ENCODE results near the gene LTBR. TPM values are rescaled to one million over a fixed set of nuclear protein-coding genes. Genes with fewer than 3 reads are reported as not detected.

LTBR gene
- total RNA-seq, 3 donors from 2014 or later (not counting 1 experiment from before 2014, with no cell fraction given) = 3.7 to 5.8 (median 4.4) TPM

DNA sequence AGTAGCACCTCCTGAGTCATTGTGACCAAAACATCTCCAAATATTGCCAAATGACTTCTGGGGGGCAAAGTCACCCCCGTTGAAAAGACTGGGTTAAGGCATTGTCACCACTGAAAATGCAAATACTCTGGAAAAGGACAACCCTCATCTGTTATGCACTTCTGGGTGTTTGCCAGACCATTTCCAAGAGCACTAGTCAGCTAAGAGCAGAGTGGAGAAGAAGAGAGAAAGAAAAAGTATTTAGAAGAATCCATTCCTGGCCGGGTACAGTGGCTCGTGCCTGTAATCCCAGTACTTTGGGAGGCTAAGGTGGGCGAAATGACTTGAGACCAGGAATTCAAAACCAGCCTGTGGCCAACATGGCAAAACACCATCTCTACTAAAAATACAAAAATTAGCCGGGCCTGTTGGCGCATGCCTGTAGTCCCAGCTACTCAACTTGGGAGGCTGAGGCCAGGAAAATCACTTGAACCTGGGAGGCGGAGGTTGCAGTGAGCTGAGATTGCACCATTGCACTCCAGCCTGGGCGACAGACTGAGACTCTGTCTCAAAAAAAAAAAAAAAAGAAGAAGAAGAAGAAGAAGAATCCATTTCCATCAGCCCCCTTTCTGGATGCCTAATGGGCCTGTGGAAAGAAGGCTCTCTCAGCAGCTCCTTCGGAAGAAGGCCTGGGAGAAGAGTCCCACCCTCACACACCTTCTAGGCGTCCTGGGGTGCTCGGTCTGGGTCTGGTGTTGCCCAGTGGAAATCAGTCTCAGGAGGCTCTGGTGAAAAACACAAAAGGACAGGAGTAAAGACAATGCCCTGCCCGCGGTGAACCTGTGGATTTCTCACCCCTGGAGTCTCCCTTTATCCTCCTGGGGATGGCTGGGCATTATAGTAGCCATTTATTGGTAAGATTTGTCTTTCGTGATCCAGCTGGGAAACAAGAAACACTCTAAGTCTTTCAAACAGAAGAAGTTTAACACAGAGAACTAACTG lies 3.5 kb upstream of the LTBR start:
- Mint-ChIP-seq H3K4me1 (peaks cover 20 to 23% of the 10 kb centered on the region in 2 donors), H3K36me3 (no peaks in the 10 kb centered on the region), H3K27ac (no peak overlapping the region), H3K9me3 (no peaks in the 10 kb centered on the region), H3K4me3 (no peak overlapping the region), H3K27me3 (ENCODE audit: low read depth in 2 of 2) (peaks cover 0 to 16% of the 10 kb centered on the region in 2 donors)
- TF ChIP-seq, protein P1, sequence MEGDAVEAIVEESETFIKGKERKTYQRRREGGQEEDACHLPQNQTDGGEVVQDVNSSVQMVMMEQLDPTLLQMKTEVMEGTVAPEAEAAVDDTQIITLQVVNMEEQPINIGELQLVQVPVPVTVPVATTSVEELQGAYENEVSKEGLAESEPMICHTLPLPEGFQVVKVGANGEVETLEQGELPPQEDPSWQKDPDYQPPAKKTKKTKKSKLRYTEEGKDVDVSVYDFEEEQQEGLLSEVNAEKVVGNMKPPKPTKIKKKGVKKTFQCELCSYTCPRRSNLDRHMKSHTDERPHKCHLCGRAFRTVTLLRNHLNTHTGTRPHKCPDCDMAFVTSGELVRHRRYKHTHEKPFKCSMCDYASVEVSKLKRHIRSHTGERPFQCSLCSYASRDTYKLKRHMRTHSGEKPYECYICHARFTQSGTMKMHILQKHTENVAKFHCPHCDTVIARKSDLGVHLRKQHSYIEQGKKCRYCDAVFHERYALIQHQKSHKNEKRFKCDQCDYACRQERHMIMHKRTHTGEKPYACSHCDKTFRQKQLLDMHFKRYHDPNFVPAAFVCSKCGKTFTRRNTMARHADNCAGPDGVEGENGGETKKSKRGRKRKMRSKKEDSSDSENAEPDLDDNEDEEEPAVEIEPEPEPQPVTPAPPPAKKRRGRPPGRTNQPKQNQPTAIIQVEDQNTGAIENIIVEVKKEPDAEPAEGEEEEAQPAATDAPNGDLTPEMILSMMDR (IDR thresholded peaks at IDR 0.05) = no peak
- Histone ChIP-seq H3K4me1 (ENCODE audit: control insufficient read depth, insufficient read depth, low read length) (peaks cover 46% of the 10 kb centered on the region), H3K36me3 (ENCODE audit: control insufficient read depth, insufficient read depth, low read length) (no peaks in the 10 kb centered on the region), H3K9me3 (ENCODE audit: control insufficient read depth, insufficient read depth, low read length) (no peaks in the 10 kb centered on the region), H3K4me3 (ENCODE audit: low read length) (no peak overlapping the region), H3K27me3 (ENCODE audit: control insufficient read depth, insufficient read depth, low read length) (no peaks in the 10 kb centered on the region), H3K27ac (ENCODE audit: low read length) (no peak overlapping the region)
- 91% methylated on average over 13 of the region's 14 CpGs for WGBS (ENCODE audit: insufficient coverage)
- intact Hi-C loops (cut with micrococcal nuclease) = no loop called here
- no peak for DNase-seq
- ATAC-seq = no peak

DNA sequence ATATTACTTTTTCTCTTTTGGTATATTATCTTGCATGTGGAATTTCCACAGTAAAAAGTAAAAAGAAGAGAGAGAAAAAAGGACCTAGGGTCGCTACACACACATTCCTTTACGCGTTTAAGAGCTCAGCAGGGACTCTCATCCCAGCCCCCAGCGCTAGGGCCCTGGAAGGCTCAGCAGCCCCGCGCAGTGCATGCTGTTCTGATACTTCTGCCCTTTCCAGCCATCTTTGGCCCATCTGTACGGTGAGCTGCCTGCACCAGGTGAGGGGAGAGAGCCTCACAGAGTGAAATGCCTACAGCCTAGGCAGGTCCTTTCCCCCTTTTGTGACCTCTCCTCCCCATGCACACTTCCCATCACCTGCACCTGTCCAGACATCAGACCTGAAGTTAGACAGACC lies 1.6 kb upstream of the LTBR start:
- Mint-ChIP-seq H3K9me3 (no peaks in the 10 kb centered on the region), H3K27ac (no peak overlapping the region), H3K4me1 (peaks cover 2 to 4% of the 10 kb centered on the region in 2 donors), H3K4me3 (no peak overlapping the region), H3K27me3 (ENCODE audit: low read depth in 2 of 2) (peaks cover 0 to 16% of the 10 kb centered on the region in 2 donors), H3K36me3 (no peaks in the 10 kb centered on the region)
- TF ChIP-seq, protein P1 (IDR thresholded peaks at IDR 0.05) = no peak
- Histone ChIP-seq H3K27me3 (ENCODE audit: control insufficient read depth, insufficient read depth, low read length) (no peaks in the 10 kb centered on the region), H3K27ac (ENCODE audit: low read length) (no peak overlapping the region), H3K4me3 (ENCODE audit: low read length) (no peak overlapping the region), H3K4me1 (ENCODE audit: control insufficient read depth, insufficient read depth, low read length) (peaks cover 26% of the 10 kb centered on the region), H3K36me3 (ENCODE audit: control insufficient read depth, insufficient read depth, low read length) (no peaks in the 10 kb centered on the region), H3K9me3 (ENCODE audit: control insufficient read depth, insufficient read depth, low read length) (no peaks in the 10 kb centered on the region)
- intact Hi-C loops (cut with micrococcal nuclease) = no loop called here
- no peak for DNase-seq
- no peak for ATAC-seq
- WGBS (ENCODE audit: insufficient coverage) = 93% methylated on average over 7 of the region's 7 CpGs

DNA sequence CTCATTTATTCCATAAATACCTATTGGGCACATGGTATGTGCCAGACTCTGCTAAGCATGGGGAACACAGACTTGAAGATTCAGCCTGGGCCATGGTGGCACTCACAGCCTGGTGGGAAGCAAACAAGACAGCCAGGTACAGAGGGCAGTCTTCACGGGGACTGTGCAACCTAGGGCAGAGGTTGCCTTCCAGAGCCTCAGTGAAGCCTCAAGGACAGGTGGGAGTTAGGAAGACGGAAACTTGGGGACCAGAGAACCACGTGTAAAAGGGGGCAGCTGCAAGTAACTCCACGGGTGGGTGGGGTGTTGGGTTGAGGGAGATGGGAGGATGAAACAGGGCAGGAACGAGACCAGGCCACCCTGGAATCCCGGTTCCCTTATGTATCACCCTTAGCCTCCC lies 980 bp upstream of the LTBR start:
- no peaks in the 10 kb centered on the region for H3K36me3 Mint-ChIP-seq
- H3K4me1 Mint-ChIP-seq = no peaks in the 10 kb centered on the region
- H3K27ac Mint-ChIP-seq = no peak overlapping the region
- peaks cover 0 to 16% of the 10 kb centered on the region in 2 donors for H3K27me3 Mint-ChIP-seq (ENCODE audit: low read depth in 2 of 2)
- peak overlapping the region; percentile 80 for H3K4me3 Mint-ChIP-seq
- peaks cover 21% of the 10 kb centered on the region for H3K4me1 ChIP-seq (ENCODE audit: control insufficient read depth, insufficient read depth, low read length)
- no peak overlapping the region for H3K4me3 ChIP-seq (ENCODE audit: low read length)
- no peaks in the 10 kb centered on the region for H3K9me3 ChIP-seq (ENCODE audit: control insufficient read depth, insufficient read depth, low read length)
- TF ChIP-seq, protein P1 (IDR thresholded peaks at IDR 0.05) = no peak
- no peak overlapping the region for H3K27ac ChIP-seq (ENCODE audit: low read length)
- ATAC-seq (no peak), DNase-seq (no peak)
- no peaks in the 10 kb centered on the region for H3K27me3 ChIP-seq (ENCODE audit: control insufficient read depth, insufficient read depth, low read length)
- no peaks in the 10 kb centered on the region for H3K9me3 Mint-ChIP-seq
- intact Hi-C loops (cut with micrococcal nuclease) = no loop called here
- no peaks in the 10 kb centered on the region for H3K36me3 ChIP-seq (ENCODE audit: control insufficient read depth, insufficient read depth, low read length)
- WGBS (ENCODE audit: insufficient coverage) = 77% methylated on average over 4 of the region's 6 CpGs
